Activated CD8-positive, alpha-beta T cell treated with anti-CD3 and anti-CD28 coated beads for 36 hours (primary cell): ENCODE data around the gene PEX3. TPM values are rescaled to one million over a fixed set of nuclear protein-coding genes. Genes with fewer than 3 reads are reported as not detected.

ENCODE experiments used
- ATAC-seq: fragments of 200-7000 bp; cut with Tn5 transposase; one replicate; pipeline ENCODE4 v1.10.0; 2021; ENCODE audit warnings: mild to moderate bottlenecking, moderate library complexity
- CTCF ChIA-PET: fragments of 350-600 bp; sonication (Branson Sonifier 250); formaldehyde crosslinking; loops from one replicate; lab custom pipeline; 2021; ENCODE audit warnings: antibody characterized with exemption; lab: Charles Lee
- POLR2A ChIA-PET: fragments of 350-600 bp; sonication (Branson Sonifier 250); formaldehyde crosslinking; loops from one replicate; lab custom pipeline; 2021; ENCODE audit warnings: antibody characterized with exemption; lab: Charles Lee
- DNase-seq: peaks from one replicate; pipeline ENCODE4 v3.0.0-alpha.2; 2020
- H3K27ac Mint-ChIP-seq: one replicate; pipeline ENCODE4 v1.8.0; 2021; ENCODE audit warnings: mild to moderate bottlenecking, mixed read lengths
- H3K27me3 Mint-ChIP-seq: one replicate; pipeline ENCODE4 v1.8.0; 2021; ENCODE audit warnings: mixed read lengths
- H3K36me3 Mint-ChIP-seq: one replicate; pipeline ENCODE4 v1.8.0; 2021; ENCODE audit warnings: low read depth, mixed read lengths
- H3K4me1 Mint-ChIP-seq: one replicate; pipeline ENCODE4 v1.8.0; 2021; ENCODE audit warnings: low read depth, mixed read lengths
- H3K4me3 Mint-ChIP-seq: one replicate; pipeline ENCODE4 v1.8.0; 2021; ENCODE audit warnings: mild to moderate bottlenecking, moderate library complexity, mixed read lengths
- H3K9me3 Mint-ChIP-seq: one replicate; pipeline ENCODE4 v1.8.0; 2021; ENCODE audit warnings: mixed read lengths
- CTCF ChIP-seq: fragments of 200-600 bp; IDR thresholded peaks from one replicate; pipeline ENCODE4 v1.8.0; 2022; ENCODE audit warnings: antibody characterized with exemption, mild to moderate bottlenecking
- intact Hi-C: fragments of 100-400 bp; cut with micrococcal nuclease; formaldehyde crosslinking; loops from one replicate; pipeline ENCODE4 v1.10.0; 2022
- total RNA-seq, 2 experiments: library from RNA; stranded (reverse); gene quantifications; one replicate each; pipeline ENCODE4 v1.2.3, GENCODE V29; 2021

The PEX3 gene
- total RNA-seq, 2 experiments from 2014 or later: 24.9 to 33.6 TPM

- intact Hi-C loops: no loop called here
- CTCF ChIA-PET: interaction anchor here (1.3 kb wide), 1 partner anchor 9 kb away, joined by 5 read pairs; no protein-coding TSS in a partner anchor
- Mint-ChIP-seq H3K4me1 (peaks cover 5% of the 10 kb centered on the region), H3K27me3 (no peaks in the 10 kb centered on the region), H3K36me3 (peaks cover 35% of the 10 kb centered on the region), H3K27ac (no peak overlapping the region), H3K9me3 (no peaks in the 10 kb centered on the region), H3K4me3 (no peak overlapping the region)
- DNase-seq (no peak), ATAC-seq (no peak)
- no peak for TF ChIP-seq CTCF
- POLR2A ChIA-PET: no interaction called here
Measured at GRCh38 chr6:143431226-143431625, 19.4 kb upstream of the PEX3 start.

- H3K36me3 Mint-ChIP-seq: peaks cover 40% of the 10 kb centered on the region
- ChIA-PET POLR2A (no interaction called here), CTCF (interaction anchor here (1.0 kb wide), 1 partner anchor 95 kb away, joined by 4 read pairs; no protein-coding TSS in a partner anchor)
- no peaks in the 10 kb centered on the region for H3K27me3 Mint-ChIP-seq
- ATAC-seq: no peak
- no peaks in the 10 kb centered on the region for H3K9me3 Mint-ChIP-seq
- no peak for DNase-seq
- peaks cover 5% of the 10 kb centered on the region for H3K4me1 Mint-ChIP-seq
- H3K27ac Mint-ChIP-seq: no peak overlapping the region
- intact Hi-C loops: no loop called here
- TF ChIP-seq CTCF: no peak
- no peak overlapping the region for H3K4me3 Mint-ChIP-seq
Measured at GRCh38 chr6:143432588-143432987, 18.0 kb upstream of the PEX3 start.

- H3K4me3 Mint-ChIP-seq: no peak overlapping the region
- DNase-seq (no peak), ATAC-seq (no peak)
- H3K36me3 Mint-ChIP-seq: peaks cover 72% of the 10 kb centered on the region
- no peaks in the 10 kb centered on the region for H3K27me3 Mint-ChIP-seq
- intact Hi-C loops: no loop called here
- no peak for TF ChIP-seq CTCF
- peak overlapping the region; percentile 93 for H3K27ac Mint-ChIP-seq
- CTCF ChIA-PET: no interaction called here
- H3K4me1 Mint-ChIP-seq: peaks cover 58% of the 10 kb centered on the region
- POLR2A ChIA-PET: no interaction called here
- H3K9me3 Mint-ChIP-seq: peaks cover 4% of the 10 kb centered on the region
Measured at GRCh38 chr6:143441010-143441409, 9.6 kb upstream of the PEX3 start.

GRCh38 chr6:143441680-143442545 lies 8.7 kb upstream of the PEX3 start:
- DNase-seq: peak; percentile 32
- peak overlapping the region; percentile 47 for H3K4me3 Mint-ChIP-seq

More at GRCh38 chr6:143441680-143442545, 8.7 kb upstream of the PEX3 start:
- peak; percentile 94 for ATAC-seq
- ChIA-PET POLR2A (interaction anchor here (0.5 to 1.2 kb wide), 4 partner anchors 9 to 864 kb away, joined by 3 to 5 read pairs (median 4); partner anchors contain the start of genes ADAT2, FUCA2 and PEX3), CTCF (interaction anchor here (1.1 to 1.5 kb wide), 5 partner anchors 11 to 72 kb away, joined by 3 to 4 read pairs (median 3); no protein-coding TSS in a partner anchor)
- H3K9me3 Mint-ChIP-seq: peaks cover 4% of the 10 kb centered on the region
- H3K27me3 Mint-ChIP-seq: no peaks in the 10 kb centered on the region
- H3K27ac Mint-ChIP-seq: peak overlapping the region; percentile 93
- peaks cover 68% of the 10 kb centered on the region for H3K36me3 Mint-ChIP-seq
- TF ChIP-seq CTCF: no peak
- intact Hi-C loops: no loop called here
- H3K4me1 Mint-ChIP-seq: peaks cover 63% of the 10 kb centered on the region
